Activated CD4-positive, alpha-beta memory T cell treated with anti-CD3 and anti-CD28 coated beads, Interleukin-2, amount 10 ng/mL, durations not matched to agents 7 days and 5 days (primary cell): Measurements from ENCODE around the gene CPB2. TPM values are rescaled to one million over a fixed set of nuclear protein-coding genes. Genes with fewer than 3 reads are reported as not detected.

ENCODE experiments used
- CTCF ChIA-PET: fragments of 350-600 bp; sonication (Branson Sonifier 250); formaldehyde crosslinking; loops from one replicate; lab custom pipeline; 2021; ENCODE audit warnings: antibody characterized with exemption, inconsistent platforms; lab: Charles Lee
- POLR2A ChIA-PET: fragments of 350-600 bp; sonication (Branson Sonifier 250); formaldehyde crosslinking; loops from one replicate; lab custom pipeline; 2021; ENCODE audit warnings: antibody characterized with exemption; lab: Charles Lee
- DNase-seq: peaks from one replicate; pipeline ENCODE4 v3.0.0-alpha.2; 2020
- H3K27ac Mint-ChIP-seq: one replicate; pipeline ENCODE4 v1.8.0; 2021; ENCODE audit warnings: mild to moderate bottlenecking, mixed read lengths
- H3K27me3 Mint-ChIP-seq: one replicate; pipeline ENCODE4 v1.8.0; 2021; ENCODE audit warnings: mixed read lengths
- H3K36me3 Mint-ChIP-seq: one replicate; pipeline ENCODE4 v1.8.0; 2021; ENCODE audit warnings: low read depth, mixed read lengths
- H3K4me1 Mint-ChIP-seq: one replicate; pipeline ENCODE4 v1.8.0; 2021; ENCODE audit warnings: mixed read lengths
- H3K4me3 Mint-ChIP-seq: one replicate; pipeline ENCODE4 v1.8.0; 2021; ENCODE audit warnings: mild to moderate bottlenecking, mixed read lengths
- H3K9me3 Mint-ChIP-seq: one replicate; pipeline ENCODE4 v1.8.0; 2021; ENCODE audit warnings: mixed read lengths
- total RNA-seq, 2 experiments: library from RNA; stranded (reverse); gene quantifications; one replicate each; pipeline ENCODE4 v1.2.3, GENCODE V29; 2021

CPB2 gene
- total RNA-seq, 2 experiments from 2014 or later: not detected

DNA sequence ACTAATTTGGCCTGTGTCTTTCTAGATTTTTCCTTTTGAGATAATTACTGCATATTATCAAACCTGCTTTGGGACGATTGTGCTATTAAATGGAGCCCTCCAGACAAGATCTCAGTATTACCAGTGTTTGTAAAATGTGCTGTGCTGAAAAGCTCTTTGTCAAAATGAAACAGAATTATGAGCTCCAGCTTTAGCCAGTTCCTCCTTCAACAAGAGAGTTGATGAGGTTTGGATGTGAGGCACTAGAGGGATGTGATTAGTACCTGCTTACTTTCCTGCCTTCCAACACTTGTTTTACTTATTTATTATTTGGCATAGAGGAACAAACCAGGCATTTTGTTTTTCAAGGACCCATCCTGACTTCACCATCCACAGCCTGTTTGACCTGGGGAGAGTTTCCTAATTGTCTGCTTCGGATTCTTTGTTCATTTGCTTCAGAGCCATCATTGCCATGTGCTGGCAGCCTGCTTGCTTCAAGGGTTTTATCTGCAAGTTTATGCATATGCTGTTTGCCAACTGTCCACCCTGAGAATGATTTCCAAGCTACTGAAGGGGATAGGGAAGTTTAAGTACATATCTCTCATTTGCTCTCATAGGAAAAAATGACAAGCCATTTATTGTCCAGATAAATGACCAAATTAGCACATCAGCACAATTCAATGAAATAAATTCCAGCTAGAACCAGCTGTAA lies 32.9 kb upstream of the CPB2 start:
- peaks cover 86% of the 10 kb centered on the region for H3K36me3 Mint-ChIP-seq
- H3K27ac Mint-ChIP-seq: peak overlapping the region; percentile 56
- no peak overlapping the region for H3K4me3 Mint-ChIP-seq
- no peak for DNase-seq
- no peaks in the 10 kb centered on the region for H3K9me3 Mint-ChIP-seq
- H3K4me1 Mint-ChIP-seq: peaks cover 31% of the 10 kb centered on the region
- CTCF ChIA-PET: interaction anchor here (3.5 kb wide), 1 partner anchor 12 kb away, joined by 23 read pairs; no protein-coding TSS in a partner anchor
- POLR2A ChIA-PET: interaction anchor here (1.3 to 10.0 kb wide), 2 partner anchors 14 to 45 kb away, joined by 3 to 68 read pairs; partner anchors contain the start of gene LCP1
- no peaks in the 10 kb centered on the region for H3K27me3 Mint-ChIP-seq

DNA sequence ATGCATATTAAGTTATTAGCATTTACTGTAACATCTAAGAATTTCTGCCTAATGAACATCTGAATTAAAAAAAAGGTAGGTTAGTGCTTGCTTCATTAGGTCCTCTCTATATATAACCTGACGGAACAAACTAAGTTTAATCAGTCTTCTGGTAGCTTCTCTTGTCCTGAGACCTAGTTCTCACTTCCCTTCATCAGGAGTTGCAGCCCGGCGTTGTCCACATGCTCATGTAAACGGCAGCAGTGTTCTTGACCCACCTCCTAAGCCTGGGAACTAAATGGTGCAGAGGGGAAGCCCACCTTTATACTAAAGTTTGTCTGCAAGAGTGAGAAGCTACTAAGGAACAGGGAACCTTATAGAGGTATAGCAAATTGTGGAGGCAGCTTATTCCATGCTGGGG lies 31.9 kb upstream of the CPB2 start:
- ChIA-PET POLR2A (interaction anchor here (1.2 to 10.0 kb wide), 3 partner anchors 8 to 66 kb away, joined by 3 to 68 read pairs (median 4); no protein-coding TSS in a partner anchor), CTCF (interaction anchor here (1.2 to 3.5 kb wide), 4 partner anchors 10 to 35 kb away, joined by 3 to 23 read pairs (median 8); no protein-coding TSS in a partner anchor)
- peak overlapping the region; percentile 2 for H3K27ac Mint-ChIP-seq
- H3K4me3 Mint-ChIP-seq: no peak overlapping the region
- H3K27me3 Mint-ChIP-seq: no peaks in the 10 kb centered on the region
- H3K36me3 Mint-ChIP-seq: peaks cover 85% of the 10 kb centered on the region
- DNase-seq: no peak
- H3K9me3 Mint-ChIP-seq: no peaks in the 10 kb centered on the region
- H3K4me1 Mint-ChIP-seq: peaks cover 38% of the 10 kb centered on the region

DNA sequence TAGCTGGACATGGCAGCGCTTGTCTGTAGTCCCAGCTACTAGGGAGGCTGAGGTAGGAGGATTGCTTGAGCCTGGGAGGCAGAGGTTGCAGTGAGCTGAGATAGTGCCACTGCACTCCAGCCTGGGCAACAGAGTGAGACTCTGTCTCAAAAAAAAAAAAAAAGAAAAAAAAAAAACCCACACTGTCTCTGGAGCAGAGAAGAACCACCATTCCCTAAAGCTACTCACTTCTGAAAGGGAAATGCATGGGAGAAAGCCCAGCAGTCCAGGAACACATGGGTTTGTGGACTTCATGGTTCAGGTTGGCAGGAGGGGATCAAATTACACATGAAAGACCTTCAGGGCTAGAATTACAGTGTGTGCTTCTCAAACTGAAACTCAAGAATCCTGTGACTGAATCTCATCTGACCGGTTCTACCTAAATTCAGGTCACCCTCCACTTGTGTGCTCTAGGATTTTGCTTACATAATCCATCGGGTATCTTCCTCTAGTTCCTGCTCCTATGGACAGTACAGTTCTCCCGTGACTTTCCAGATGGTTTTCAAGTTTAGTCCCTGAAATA lies 30.2 kb upstream of the CPB2 start:
- peak overlapping the region; percentile 30 for H3K27ac Mint-ChIP-seq

DNA sequence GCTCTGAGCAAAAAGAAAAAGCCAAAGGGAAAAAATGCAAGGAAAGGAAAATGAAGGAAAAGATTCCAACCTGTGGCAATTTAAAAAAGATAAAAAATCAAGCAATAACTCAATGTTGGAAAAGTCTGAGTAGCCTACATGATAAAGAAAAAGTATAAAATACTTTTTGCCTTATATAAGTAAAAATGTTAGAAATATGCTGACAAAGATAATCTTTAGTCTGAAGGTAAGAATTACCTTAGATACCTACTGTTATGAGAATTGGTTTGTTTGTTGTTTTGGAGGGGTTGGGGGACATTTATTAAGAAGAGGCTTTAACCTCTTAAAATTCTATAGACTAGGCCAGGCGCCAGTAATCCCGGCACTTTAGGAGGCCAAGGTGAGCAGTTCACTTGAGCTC lies 29.7 kb upstream of the CPB2 start:
- H3K36me3 Mint-ChIP-seq: peaks cover 88% of the 10 kb centered on the region
- ChIA-PET CTCF (interaction anchor here (1.1 kb wide), 1 partner anchor 9 kb away, joined by 3 read pairs; no protein-coding TSS in a partner anchor), POLR2A (interaction anchor here (0.6 to 10.0 kb wide), 2 partner anchors 8 to 17 kb away, joined by 3 to 68 read pairs; no protein-coding TSS in a partner anchor)
- H3K27ac Mint-ChIP-seq: no peak overlapping the region
- H3K4me1 Mint-ChIP-seq: peaks cover 33% of the 10 kb centered on the region
- H3K9me3 Mint-ChIP-seq: no peaks in the 10 kb centered on the region
- no peak overlapping the region for H3K4me3 Mint-ChIP-seq
- H3K27me3 Mint-ChIP-seq: no peaks in the 10 kb centered on the region
- DNase-seq: no peak

More for the DNA sequence above, 30.2 kb upstream of the CPB2 start:
- Mint-ChIP-seq H3K4me3 (no peak overlapping the region), H3K36me3 (peaks cover 87% of the 10 kb centered on the region), H3K4me1 (peaks cover 37% of the 10 kb centered on the region), H3K27me3 (no peaks in the 10 kb centered on the region), H3K9me3 (no peaks in the 10 kb centered on the region)
- ChIA-PET CTCF (interaction anchor here (0.7 to 2.0 kb wide), 4 partner anchors 8 to 664 kb away, joined by 3 to 10 read pairs (median 5); no protein-coding TSS in a partner anchor), POLR2A (interaction anchor here (0.6 to 10.0 kb wide), 4 partner anchors 9 to 17 kb away, joined by 3 to 68 read pairs (median 4); no protein-coding TSS in a partner anchor)
- no peak for DNase-seq

DNA sequence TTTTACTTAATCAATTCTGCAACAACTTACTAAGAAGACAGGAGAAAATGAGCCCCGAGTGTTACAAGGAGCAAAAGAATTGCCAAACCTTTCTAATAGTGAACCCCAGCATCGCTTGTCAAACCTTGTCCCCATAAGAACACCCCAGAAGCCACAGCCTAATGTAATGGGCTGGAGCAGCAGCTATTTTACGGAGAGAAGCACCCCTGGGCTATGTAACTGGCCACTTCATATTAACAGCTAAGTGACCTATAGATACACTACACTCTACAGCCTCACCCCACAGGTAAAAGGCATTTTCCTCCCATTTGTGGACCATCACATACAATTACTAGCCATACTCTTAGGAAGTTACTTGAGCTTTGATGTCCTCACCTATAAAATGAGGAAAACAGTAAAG lies 27.3 kb upstream of the CPB2 start:
- Mint-ChIP-seq H3K9me3 (no peaks in the 10 kb centered on the region), H3K27ac (no peak overlapping the region), H3K4me1 (peaks cover 32% of the 10 kb centered on the region), H3K27me3 (no peaks in the 10 kb centered on the region), H3K36me3 (peaks cover 90% of the 10 kb centered on the region), H3K4me3 (no peak overlapping the region)
- DNase-seq: no peak
- CTCF ChIA-PET: no interaction called here
- POLR2A ChIA-PET: interaction anchor here (0.8 to 1.8 kb wide), 3 partner anchors 8 to 40 kb away, joined by 3 to 5 read pairs (median 3); no protein-coding TSS in a partner anchor

DNA sequence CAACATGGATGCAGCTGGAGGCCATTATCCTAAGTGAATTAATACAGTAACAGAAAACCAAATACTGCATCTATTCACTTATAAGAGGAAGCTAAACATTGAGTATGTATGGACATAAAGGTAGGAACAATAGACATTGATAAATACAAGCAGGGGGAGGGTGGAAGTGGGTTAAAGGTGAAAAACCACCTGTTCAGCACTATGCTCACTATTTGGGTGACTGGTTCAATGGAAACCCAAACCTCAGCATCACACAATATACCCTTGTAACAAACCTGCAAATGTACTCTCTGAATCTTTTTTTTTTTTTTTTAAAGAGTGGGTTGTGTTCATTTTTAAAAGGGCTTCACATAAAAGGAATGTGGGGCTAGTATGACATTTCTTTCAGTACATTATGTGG lies 26.9 kb upstream of the CPB2 start:
- POLR2A ChIA-PET: interaction anchor here (0.8 to 1.8 kb wide), 2 partner anchors 10 to 41 kb away, joined by 3 to 5 read pairs; no protein-coding TSS in a partner anchor

DNA sequence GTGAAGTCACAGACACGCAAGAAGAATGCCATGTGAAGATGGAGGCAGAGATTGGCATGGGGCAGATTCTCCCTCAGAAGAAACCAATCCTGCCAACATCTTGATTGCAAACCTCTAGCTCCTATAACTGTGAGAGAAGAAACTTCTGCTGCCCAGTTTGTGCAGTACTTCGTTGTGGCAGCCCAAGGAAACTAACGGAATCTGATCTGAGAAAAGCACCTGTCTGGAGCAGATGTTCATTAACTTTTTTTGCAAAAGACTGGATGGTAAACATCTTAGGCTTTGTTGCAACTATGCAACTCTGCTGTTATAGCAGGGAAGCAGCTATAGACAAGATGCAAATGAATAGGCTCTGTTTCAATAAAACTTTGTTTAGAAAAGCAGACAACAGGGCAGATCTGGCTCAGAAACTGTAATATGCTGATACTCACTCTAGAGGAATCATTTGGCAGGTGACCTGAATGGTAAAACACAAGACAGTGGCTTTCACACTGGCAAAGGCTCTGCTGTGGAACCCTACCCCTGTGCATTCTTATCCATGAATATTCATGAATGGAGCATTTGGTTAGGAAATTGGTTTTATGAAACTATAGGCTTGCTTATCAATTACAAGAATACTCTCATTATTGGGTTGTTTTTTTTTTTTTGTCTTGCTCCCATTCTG lies 25.3 kb upstream of the CPB2 start:
- ChIA-PET POLR2A (interaction anchor here (1.0 to 1.3 kb wide), 2 partner anchors 10 to 30 kb away, joined by 3 to 4 read pairs; no protein-coding TSS in a partner anchor), CTCF (interaction anchor here (0.6 to 1.7 kb wide), 3 partner anchors 12 to 191 kb away, joined by 3 to 5 read pairs (median 4); no protein-coding TSS in a partner anchor)
- DNase-seq: no peak
- H3K4me1 Mint-ChIP-seq: peaks cover 42% of the 10 kb centered on the region
- H3K9me3 Mint-ChIP-seq: no peaks in the 10 kb centered on the region
- no peak overlapping the region for H3K27ac Mint-ChIP-seq
- H3K36me3 Mint-ChIP-seq: peaks cover 87% of the 10 kb centered on the region
- H3K4me3 Mint-ChIP-seq: no peak overlapping the region
- no peaks in the 10 kb centered on the region for H3K27me3 Mint-ChIP-seq

More for the DNA sequence above, 26.9 kb upstream of the CPB2 start:
- Mint-ChIP-seq H3K36me3 (peaks cover 90% of the 10 kb centered on the region), H3K4me3 (no peak overlapping the region), H3K4me1 (peaks cover 35% of the 10 kb centered on the region), H3K27ac (no peak overlapping the region), H3K27me3 (no peaks in the 10 kb centered on the region), H3K9me3 (no peaks in the 10 kb centered on the region)
- no peak for DNase-seq
- CTCF ChIA-PET: no interaction called here

DNA sequence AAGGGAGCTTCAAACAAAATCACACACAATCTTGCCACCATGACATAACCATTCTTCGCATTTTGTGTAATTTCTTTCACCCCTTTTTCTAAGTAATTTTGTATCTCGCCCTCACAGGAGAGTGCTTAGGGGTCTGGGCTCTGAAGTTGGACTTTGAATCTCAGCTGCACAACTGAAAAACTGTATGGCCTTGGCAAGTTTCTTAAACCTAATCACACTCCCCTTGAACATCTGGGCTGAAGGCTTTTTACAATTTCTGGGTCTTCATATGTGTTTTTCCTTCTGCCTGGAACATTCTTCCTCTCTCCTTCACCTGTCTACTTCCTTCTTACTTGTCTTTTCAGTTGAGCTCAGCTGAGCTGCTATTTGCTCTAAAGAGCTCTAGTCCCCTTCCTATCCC lies 24.3 kb upstream of the CPB2 start:
- Mint-ChIP-seq H3K4me1 (peaks cover 46% of the 10 kb centered on the region), H3K36me3 (peaks cover 83% of the 10 kb centered on the region), H3K4me3 (no peak overlapping the region), H3K27ac (no peak overlapping the region), H3K9me3 (no peaks in the 10 kb centered on the region), H3K27me3 (no peaks in the 10 kb centered on the region)
- DNase-seq: no peak
- ChIA-PET CTCF (interaction anchor here (1.5 to 1.7 kb wide), 2 partner anchors 13 to 192 kb away, joined by 3 to 5 read pairs; no protein-coding TSS in a partner anchor), POLR2A (interaction anchor here (1.0 to 1.3 kb wide), 4 partner anchors 8 to 31 kb away, joined by 3 to 4 read pairs (median 4); no protein-coding TSS in a partner anchor)

DNA sequence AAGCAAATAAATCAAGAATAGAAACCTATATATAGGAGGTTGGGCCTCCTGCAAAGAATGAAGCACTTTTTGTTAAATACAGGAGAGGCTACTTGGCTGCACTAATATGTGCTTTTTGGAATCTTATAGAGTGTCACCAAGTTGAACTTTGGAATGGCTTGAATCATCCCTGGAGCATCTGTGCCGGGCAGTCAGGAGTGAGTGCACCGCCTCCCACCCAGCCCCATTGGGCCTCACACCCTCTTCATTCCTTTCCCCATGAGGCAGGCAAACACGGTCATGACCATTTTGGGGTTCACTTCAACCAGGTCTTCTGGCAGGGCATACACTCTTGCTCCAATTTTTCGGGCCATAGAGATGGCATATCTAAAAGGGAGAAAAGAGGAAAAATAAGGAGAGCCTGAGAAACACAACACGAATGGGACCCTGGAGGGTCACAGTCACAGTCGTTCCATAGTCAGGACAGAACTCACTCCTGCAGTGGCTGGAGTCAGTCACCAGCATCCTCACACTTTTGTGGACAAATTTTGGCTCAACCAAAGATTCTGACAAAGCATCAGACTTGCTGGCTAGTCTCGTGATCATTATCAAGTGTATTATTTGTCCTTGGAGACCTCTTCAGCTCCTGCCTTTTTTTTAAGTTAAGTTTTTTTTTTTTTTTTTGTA lies 22.7 kb upstream of the CPB2 start:
- Mint-ChIP-seq H3K4me3 (no peak overlapping the region), H3K4me1 (peaks cover 40% of the 10 kb centered on the region), H3K9me3 (no peaks in the 10 kb centered on the region), H3K27me3 (no peaks in the 10 kb centered on the region), H3K36me3 (peaks cover 69% of the 10 kb centered on the region), H3K27ac (no peak overlapping the region)
- CTCF ChIA-PET: interaction anchor here (0.6 to 2.5 kb wide), 10 partner anchors 8 to 320 kb away, joined by 3 to 23 read pairs (median 5); no protein-coding TSS in a partner anchor
- no peak for DNase-seq
- POLR2A ChIA-PET: interaction anchor here (1.1 to 1.6 kb wide), 4 partner anchors 13 to 169 kb away, joined by 3 to 5 read pairs (median 4); no protein-coding TSS in a partner anchor

DNA sequence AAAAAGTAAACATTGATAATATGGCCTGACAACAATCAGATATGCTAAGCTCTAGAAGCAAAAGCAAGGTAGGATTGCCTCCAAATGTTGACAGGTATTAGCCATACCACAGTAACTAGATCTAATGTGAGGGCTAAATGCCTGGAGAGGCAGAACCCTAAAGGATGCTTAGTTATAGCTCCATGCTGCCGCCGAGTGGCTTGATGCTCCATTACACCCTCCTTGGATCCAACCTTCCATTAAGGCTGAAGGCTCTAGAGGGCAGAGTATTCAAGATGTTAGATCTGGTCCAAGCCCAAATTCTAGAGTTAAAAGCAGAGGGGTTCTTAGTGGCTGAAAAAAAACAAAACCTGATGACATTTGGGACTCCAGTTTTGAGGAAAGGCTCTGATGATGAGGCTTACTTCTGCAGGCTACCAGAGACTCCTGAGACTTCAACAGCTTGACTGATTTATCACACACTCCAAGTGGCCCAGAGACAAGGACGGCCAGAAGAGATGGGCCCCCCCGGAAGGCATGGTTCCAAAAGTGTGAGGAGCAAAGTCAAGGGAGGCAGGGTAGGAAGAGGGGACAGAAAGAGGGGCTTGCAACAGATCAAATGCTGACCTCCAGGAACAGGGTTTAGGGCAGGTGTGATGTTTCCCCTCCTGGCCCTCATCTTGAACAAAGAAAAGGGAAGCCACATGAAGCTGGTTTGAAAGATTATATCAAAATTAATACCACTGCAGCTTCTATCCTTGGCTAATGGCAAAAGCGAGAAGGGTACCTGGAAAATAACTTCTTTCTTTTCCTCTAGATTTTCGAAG lies 21.9 kb upstream of the CPB2 start:
- H3K36me3 Mint-ChIP-seq: peaks cover 62% of the 10 kb centered on the region
- POLR2A ChIA-PET: interaction anchor here (0.8 to 2.3 kb wide), 8 partner anchors 8 to 169 kb away, joined by 3 to 12 read pairs (median 4); no protein-coding TSS in a partner anchor
- H3K4me3 Mint-ChIP-seq: no peak overlapping the region
- H3K4me1 Mint-ChIP-seq: peaks cover 34% of the 10 kb centered on the region
- H3K9me3 Mint-ChIP-seq: no peaks in the 10 kb centered on the region
- DNase-seq: peak; percentile 72
- no peaks in the 10 kb centered on the region for H3K27me3 Mint-ChIP-seq
- CTCF ChIA-PET: interaction anchor here (0.6 to 2.5 kb wide), 27 partner anchors 7 to 504 kb away, joined by 3 to 23 read pairs (median 4); no protein-coding TSS in a partner anchor
- H3K27ac Mint-ChIP-seq: peak overlapping the region; percentile 21

DNA sequence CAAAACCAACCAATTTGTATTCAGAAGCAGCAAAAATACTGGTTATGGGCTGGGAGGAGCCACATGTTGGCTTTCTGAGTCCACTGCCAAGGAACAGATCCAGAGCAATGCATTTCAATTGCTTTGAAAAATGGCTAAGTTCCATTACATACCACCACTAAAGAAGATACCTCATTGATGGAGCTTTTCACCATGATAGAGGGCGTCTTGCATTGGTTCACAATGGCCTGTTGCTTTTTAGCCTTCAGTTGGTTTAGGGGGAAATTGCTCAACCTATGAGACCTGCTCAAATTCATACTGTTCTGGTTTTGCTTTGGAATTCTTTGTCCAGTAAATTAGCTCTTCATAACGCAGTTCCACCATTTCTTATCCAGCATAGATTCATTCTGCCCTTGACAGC lies 21.2 kb upstream of the CPB2 start:
- DNase-seq: no peak
- Mint-ChIP-seq H3K36me3 (peaks cover 55% of the 10 kb centered on the region), H3K27me3 (no peaks in the 10 kb centered on the region), H3K9me3 (no peaks in the 10 kb centered on the region), H3K4me3 (no peak overlapping the region), H3K27ac (peak overlapping the region; percentile 21), H3K4me1 (peaks cover 32% of the 10 kb centered on the region)
- ChIA-PET CTCF (interaction anchor here (0.6 to 2.5 kb wide), 25 partner anchors 8 to 503 kb away, joined by 3 to 23 read pairs (median 4); no protein-coding TSS in a partner anchor), POLR2A (interaction anchor here (0.8 to 2.3 kb wide), 8 partner anchors 9 to 170 kb away, joined by 3 to 12 read pairs (median 5); partner anchors contain the start of gene ZC3H13)
